Prostate gland (tissue), 2 donors: Measurements from ENCODE around the gene STK24. TPM values are rescaled to one million over a fixed set of nuclear protein-coding genes. Genes with fewer than 3 reads are reported as not detected.

Source experiments
- DNase-seq: peaks from one replicate; pipeline ENCODE4 v3.0.0-alpha.2; 2019; ENCODE audit warnings: low spot score
- H3K27ac ChIP-seq, 2 donors: fragments of 200-600 bp; sonication (generic); 2 replicates each; pipeline ENCODE4 v1.5.1; 2017 to 2019
- H3K27me3 ChIP-seq: fragments of 200-600 bp; sonication (generic); replicated peaks from 2 replicates; pipeline ENCODE4 v1.5.1; 2019; ENCODE audit not compliant: insufficient read depth
- H3K36me3 ChIP-seq, 2 donors: fragments of 200-600 bp; sonication (generic); 1 replicate in 1 of 2; 2 replicates in 1 of 2; pipeline versions ENCODE4 v1.5.1 to v1.8.1; 2017 to 2019
- H3K4me1 ChIP-seq: fragments of 200-600 bp; sonication (generic); replicated peaks from 2 replicates; pipeline ENCODE4 v1.5.1; 2019
- H3K4me3 ChIP-seq, 2 donors: fragments of 200-600 bp; sonication (generic); 2 replicates each; pipeline ENCODE4 v1.5.1; 2017 to 2019
- H3K9me3 ChIP-seq: fragments of 200-600 bp; sonication (generic); 2 replicates; pipeline ENCODE4 v1.5.1; 2017
- CTCF ChIP-seq, 4 experiments: fragments of 200-600 bp in 2 of 4; fragments of 450-650 bp in 2 of 4; sonication (generic) in 2 of 4; IDR thresholded peaks; 1 replicate in 3 of 4; 2 replicates in 1 of 4; pipeline ENCODE4 v1.5.1; 2016 to 2019; ENCODE audit warnings: antibody characterized with exemption in 4 of 4, mild to moderate bottlenecking in 2 of 4, moderate library complexity in 2 of 4
- POLR2A ChIP-seq: fragments of 450-650 bp; IDR thresholded peaks from one replicate; pipeline ENCODE4 v1.6.1; 2016; ENCODE audit warnings: antibody characterized with exemption, mild to moderate bottlenecking
- POLR2AphosphoS5 ChIP-seq: sonication (generic); formaldehyde crosslinking; IDR thresholded peaks from one replicate; pipeline ENCODE4 v1.6.1; 2017; ENCODE audit warnings: antibody characterized with exemption
- WGBS: methylation state at CpG from one replicate; pipeline ENCODE4 v1.1.5; 2018; 5-methylcytosine and 5-hydroxymethylcytosine counted together
- intact Hi-C: fragments of 100-400 bp; cut with DNase I; formaldehyde crosslinking; loops from one replicate; pipeline ENCODE4 v1.14.2; 2022
- total RNA-seq, 2 donors: library from RNA; depleted of rRNA; stranded (reverse); fragments of >200 nt; gene quantifications; one replicate each; pipeline ENCODE4 v1.1.0, GENCODE V29; 2016

The STK24 gene
- total RNA-seq, 2 donors from 2014 or later, result 80.5 to 187 TPM

- no peaks in the 10 kb centered on the region for H3K27me3 ChIP-seq
- peaks cover 3% of the 10 kb centered on the region for H3K4me1 ChIP-seq
- H3K27ac ChIP-seq, result no peak overlapping the region
- no peaks in the 10 kb centered on the region for H3K36me3 ChIP-seq
- TF ChIP-seq POLR2A (no peak), CTCF (IDR thresholded peaks at IDR 0.05) (no peak), POLR2AphosphoS5 (no peak)
- DNase-seq, result no peak
- no peak overlapping the region for H3K4me3 ChIP-seq
- intact Hi-C loops, result no loop called here
- 79% methylated on average over 9 of the region's 9 CpGs for WGBS
- H3K9me3 ChIP-seq, result no peaks in the 10 kb centered on the region
Measured at GRCh38 chr13:98564204-98564603, 12.7 kb downstream of the STK24 start.

GRCh38 chr13:98563071-98563470 is 13.8 kb downstream of the STK24 start:
- intact Hi-C loops, result no loop called here
- Histone ChIP-seq H3K4me1 (peaks cover 3% of the 10 kb centered on the region), H3K4me3 (no peak overlapping the region), H3K27me3 (no peaks in the 10 kb centered on the region), H3K9me3 (no peaks in the 10 kb centered on the region), H3K27ac (no peak overlapping the region), H3K36me3 (no peaks in the 10 kb centered on the region)
- WGBS, result 35% methylated on average over 6 of the region's 6 CpGs
- DNase-seq, result no peak
- TF ChIP-seq POLR2A (no peak), POLR2AphosphoS5 (no peak), CTCF (IDR thresholded peaks at IDR 0.05) (no peak)

GRCh38 chr13:98559169-98559568 is 17.7 kb downstream of the STK24 start:
- DNase-seq, result no peak
- H3K9me3 ChIP-seq, result no peaks in the 10 kb centered on the region
- intact Hi-C loops, result no loop called here
- TF ChIP-seq CTCF (IDR thresholded peaks at IDR 0.05), result no peak
- TF ChIP-seq POLR2A, result no peak
- TF ChIP-seq POLR2AphosphoS5, result no peak
- H3K36me3 ChIP-seq, result no peaks in the 10 kb centered on the region
- H3K4me3 ChIP-seq, result no peak overlapping the region
- H3K27me3 ChIP-seq, result no peaks in the 10 kb centered on the region
- peaks cover 2% of the 10 kb centered on the region for H3K4me1 ChIP-seq
- H3K27ac ChIP-seq, result no peak overlapping the region
- 96% methylated on average over 7 of the region's 7 CpGs for WGBS

GRCh38 chr13:98557937-98558792 is 18.7 kb downstream of the STK24 start:
- H3K36me3 ChIP-seq, result no peaks in the 10 kb centered on the region
- no peaks in the 10 kb centered on the region for H3K9me3 ChIP-seq
- H3K4me3 ChIP-seq, result no peak overlapping the region
- 58% methylated on average over 10 of the region's 10 CpGs for WGBS
- H3K27me3 ChIP-seq, result no peaks in the 10 kb centered on the region
- H3K27ac ChIP-seq, result no peak overlapping the region
- no peak for TF ChIP-seq POLR2A
- no peak for TF ChIP-seq POLR2AphosphoS5
- TF ChIP-seq CTCF (IDR thresholded peaks at IDR 0.05), result no peak
- H3K4me1 ChIP-seq, result no peaks in the 10 kb centered on the region
- no peak for DNase-seq
- intact Hi-C loops, result no loop called here
